NB4 (cell line): ENCODE data around the gene CES4A.

Experiments used
- CTCF ChIP-seq: IDR thresholded peaks from one replicate; pipeline ENCODE4 v1.5.1; 2012; ENCODE audit warnings: low read depth, low read length
- MAX ChIP-seq: IDR thresholded peaks from 2 replicates; pipeline ENCODE4 v1.6.1; 2011; ENCODE audit warnings: low read depth, low read length
- POLR2A ChIP-seq: IDR thresholded peaks from 2 replicates; pipeline ENCODE4 v1.6.1; 2011; ENCODE audit warnings: mild to moderate bottlenecking; ENCODE audit not compliant: insufficient read length; ENCODE audit errors: extremely low read depth

GRCh38 chr16:66939366-66939765, 49.0 kb upstream of the CES4A start:
- TF ChIP-seq MAX = no peak
- TF ChIP-seq CTCF = no peak
- TF ChIP-seq POLR2A = no peak
